Measurements from ENCODE around the gene MMADHC. TPM values are rescaled to one million over a fixed set of nuclear protein-coding genes. Genes with fewer than 3 reads are reported as not detected.

MMADHC gene
- total RNA-seq, 1 donor from 2014 or later: 122 TPM

- Mint-ChIP-seq H3K27ac (ENCODE audit: unreplicated experiment) (no peak overlapping the region), H3K4me1 (ENCODE audit: low read depth, unreplicated experiment) (peaks cover 18% of the 10 kb centered on the region), H3K36me3 (ENCODE audit: low read depth, unreplicated experiment) (peaks cover 6% of the 10 kb centered on the region), H3K9me3 (ENCODE audit: unreplicated experiment) (no peaks in the 10 kb centered on the region), H3K27me3 (ENCODE audit: low read depth, unreplicated experiment) (no peaks in the 10 kb centered on the region), H3K4me3 (ENCODE audit: unreplicated experiment) (no peak overlapping the region)
- Histone ChIP-seq H4K20me1 (ENCODE audit: insufficient read depth, low read length) (peaks cover 44% of the 10 kb centered on the region), H2AFZ (ENCODE audit: low read depth, low read length) (no peak overlapping the region), H3K4me3 (ENCODE audit: insufficient read depth, low read depth, low read length) (no peak overlapping the region), H3K27me3 (ENCODE audit: insufficient read depth, low read length) (no peaks in the 10 kb centered on the region), H3K4me2 (ENCODE audit: low read length) (no peak overlapping the region), H3K79me2 (ENCODE audit: insufficient read depth, low read length) (peaks cover 41% of the 10 kb centered on the region), H3K27ac (ENCODE audit: low read depth, low read length) (no peak overlapping the region), H3K4me1 (ENCODE audit: insufficient read depth, low read length) (no peaks in the 10 kb centered on the region), H3K9me3 (ENCODE audit: insufficient read depth, low read depth, low read length) (no peaks in the 10 kb centered on the region), H3K9ac (ENCODE audit: low read length) (no peak overlapping the region), H3K36me3 (ENCODE audit: insufficient read depth, low read length) (peaks cover 72% of the 10 kb centered on the region)
- TF ChIP-seq EZH2 (IDR thresholded peaks at IDR 0.05; ENCODE audit: insufficient read depth, low read length) (no peak), CTCF (IDR thresholded peaks at IDR 0.05; ENCODE audit: insufficient read depth, low read depth, low read length) (no peak)
- no peak for FAIRE-seq
- DNase-seq (ENCODE audit: low read depth): no peak
Observed at GRCh38 chr2:149577269-149577668, 10.3 kb downstream of the MMADHC start.

- H3K27ac ChIP-seq (ENCODE audit: low read depth, low read length): no peak overlapping the region
- H3K4me1 ChIP-seq (ENCODE audit: insufficient read depth, low read length): no peaks in the 10 kb centered on the region
- H4K20me1 ChIP-seq (ENCODE audit: insufficient read depth, low read length): peaks cover 46% of the 10 kb centered on the region
- Mint-ChIP-seq H3K27ac (ENCODE audit: unreplicated experiment) (no peak overlapping the region), H3K9me3 (ENCODE audit: unreplicated experiment) (no peaks in the 10 kb centered on the region), H3K4me3 (ENCODE audit: unreplicated experiment) (no peak overlapping the region), H3K36me3 (ENCODE audit: low read depth, unreplicated experiment) (peaks cover 3% of the 10 kb centered on the region), H3K27me3 (ENCODE audit: low read depth, unreplicated experiment) (no peaks in the 10 kb centered on the region), H3K4me1 (ENCODE audit: low read depth, unreplicated experiment) (peaks cover 16% of the 10 kb centered on the region)
- no peak overlapping the region for H2AFZ ChIP-seq (ENCODE audit: low read depth, low read length)
- DNase-seq (ENCODE audit: low read depth) (no peak), FAIRE-seq (no peak)
- H3K36me3 ChIP-seq (ENCODE audit: insufficient read depth, low read length): peaks cover 62% of the 10 kb centered on the region
- no peak overlapping the region for H3K4me2 ChIP-seq (ENCODE audit: low read length)
- H3K9ac ChIP-seq (ENCODE audit: low read length): no peak overlapping the region
- H3K4me3 ChIP-seq (ENCODE audit: insufficient read depth, low read depth, low read length): no peak overlapping the region
- no peaks in the 10 kb centered on the region for H3K27me3 ChIP-seq (ENCODE audit: insufficient read depth, low read length)
- H3K79me2 ChIP-seq (ENCODE audit: insufficient read depth, low read length): peaks cover 42% of the 10 kb centered on the region
- H3K9me3 ChIP-seq (ENCODE audit: insufficient read depth, low read depth, low read length): no peaks in the 10 kb centered on the region
- no peak for TF ChIP-seq EZH2 (IDR thresholded peaks at IDR 0.05; ENCODE audit: insufficient read depth, low read length)
- no peak for TF ChIP-seq CTCF (IDR thresholded peaks at IDR 0.05; ENCODE audit: insufficient read depth, low read depth, low read length)
Observed at GRCh38 chr2:149575752-149576151, 11.8 kb downstream of the MMADHC start.

- TF ChIP-seq EZH2 (IDR thresholded peaks at IDR 0.05; ENCODE audit: insufficient read depth, low read length): no peak
- TF ChIP-seq CTCF (IDR thresholded peaks at IDR 0.05; ENCODE audit: insufficient read depth, low read depth, low read length): no peak
- no peak overlapping the region for H3K9ac ChIP-seq (ENCODE audit: low read length)
- DNase-seq (ENCODE audit: low read depth): no peak
- no peak overlapping the region for H3K27ac ChIP-seq (ENCODE audit: low read depth, low read length)
- no peak for FAIRE-seq
- peaks cover 64% of the 10 kb centered on the region for H3K36me3 ChIP-seq (ENCODE audit: insufficient read depth, low read length)
- H3K9me3 ChIP-seq (ENCODE audit: insufficient read depth, low read depth, low read length): no peaks in the 10 kb centered on the region
- Mint-ChIP-seq H3K4me1 (ENCODE audit: low read depth, unreplicated experiment) (peaks cover 11% of the 10 kb centered on the region), H3K27me3 (ENCODE audit: low read depth, unreplicated experiment) (no peaks in the 10 kb centered on the region), H3K27ac (ENCODE audit: unreplicated experiment) (no peak overlapping the region), H3K4me3 (ENCODE audit: unreplicated experiment) (no peak overlapping the region), H3K9me3 (ENCODE audit: unreplicated experiment) (no peaks in the 10 kb centered on the region), H3K36me3 (ENCODE audit: low read depth, unreplicated experiment) (peaks cover 3% of the 10 kb centered on the region)
- H3K4me2 ChIP-seq (ENCODE audit: low read length): no peak overlapping the region
- no peaks in the 10 kb centered on the region for H3K4me1 ChIP-seq (ENCODE audit: insufficient read depth, low read length)
- no peaks in the 10 kb centered on the region for H3K27me3 ChIP-seq (ENCODE audit: insufficient read depth, low read length)
- peaks cover 37% of the 10 kb centered on the region for H3K79me2 ChIP-seq (ENCODE audit: insufficient read depth, low read length)
- H2AFZ ChIP-seq (ENCODE audit: low read depth, low read length): no peak overlapping the region
- peaks cover 46% of the 10 kb centered on the region for H4K20me1 ChIP-seq (ENCODE audit: insufficient read depth, low read length)
- no peak overlapping the region for H3K4me3 ChIP-seq (ENCODE audit: insufficient read depth, low read depth, low read length)
Observed at GRCh38 chr2:149575277-149575676, 12.3 kb downstream of the MMADHC start.

Data from astrocyte (in vitro differentiated cells and primary cell).